GM19240 (cell line): Measurements from ENCODE around the gene LRRC28.

Experiments
- DNase-seq: peaks from one replicate; pipeline ENCODE4 v3.0.0; 2011; ENCODE audit warnings: low spot score; ENCODE audit not compliant: insufficient read length

Gene LRRC28

DNA sequence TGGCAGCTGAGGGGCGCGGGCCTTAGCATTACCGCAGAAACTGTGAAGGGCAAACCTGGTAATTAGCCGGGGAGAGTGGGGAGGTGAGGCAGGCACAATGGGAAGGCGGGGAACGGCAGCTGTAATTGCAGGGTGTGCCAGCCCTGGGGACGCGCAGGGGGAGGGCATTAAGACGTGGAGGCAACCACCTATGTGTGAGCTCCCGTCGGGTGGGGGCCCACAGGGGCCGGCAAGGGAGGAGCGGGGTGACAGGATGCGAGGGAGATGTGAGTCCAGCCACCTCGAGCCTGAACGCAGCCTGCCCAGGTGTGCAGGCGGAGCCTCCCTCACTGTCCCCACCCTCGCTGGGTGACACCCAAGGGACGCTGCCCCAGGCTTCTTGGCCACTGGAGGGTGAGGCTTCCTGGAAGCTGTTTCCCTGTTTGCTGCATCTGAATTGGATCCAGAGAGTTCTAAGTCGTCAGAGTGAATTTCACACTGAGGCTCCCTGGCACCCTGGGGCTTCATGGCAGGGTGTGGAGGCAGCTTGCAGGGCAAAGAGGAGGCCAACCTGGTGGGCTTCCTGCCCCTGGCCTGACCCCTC is 183.9 kb downstream of the LRRC28 start:
- no peak for DNase-seq

DNA sequence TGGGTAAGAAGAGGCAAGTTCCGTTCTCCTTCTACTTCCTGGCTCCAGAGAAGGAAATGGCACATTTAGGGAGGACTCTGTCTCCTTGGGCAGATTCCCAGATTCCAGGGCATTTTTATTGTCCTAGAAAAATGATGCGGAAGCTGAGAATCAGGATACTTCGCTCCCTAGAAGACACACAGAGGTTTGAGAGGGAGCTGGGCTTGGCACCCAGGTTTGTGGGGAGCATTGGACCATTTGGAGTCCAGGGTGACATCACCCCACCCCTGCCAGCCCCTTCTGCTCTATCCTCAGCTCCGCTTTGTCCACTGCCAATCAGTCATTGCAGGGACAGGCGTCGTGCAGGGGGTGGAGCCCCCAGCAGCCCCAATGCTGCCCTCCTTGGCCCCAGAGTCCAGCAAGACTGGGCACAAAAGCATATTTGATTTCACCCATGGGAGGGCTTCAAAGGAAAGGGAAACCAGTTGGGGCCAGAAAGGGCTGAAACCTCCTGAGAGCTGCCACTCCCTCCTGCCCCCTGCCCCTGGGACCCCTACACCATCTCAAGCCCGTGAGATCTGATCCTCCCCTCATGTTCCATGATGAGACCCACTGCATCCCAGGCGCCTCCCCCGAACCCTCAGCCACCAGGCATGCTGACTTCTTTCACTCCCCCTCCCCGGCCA is 184.7 kb downstream of the LRRC28 start:
- no peak for DNase-seq

- DNase-seq, result no peak
These were observed 185.4 kb downstream of the LRRC28 start for GRCh38 chr15:99436542-99437314.

DNA sequence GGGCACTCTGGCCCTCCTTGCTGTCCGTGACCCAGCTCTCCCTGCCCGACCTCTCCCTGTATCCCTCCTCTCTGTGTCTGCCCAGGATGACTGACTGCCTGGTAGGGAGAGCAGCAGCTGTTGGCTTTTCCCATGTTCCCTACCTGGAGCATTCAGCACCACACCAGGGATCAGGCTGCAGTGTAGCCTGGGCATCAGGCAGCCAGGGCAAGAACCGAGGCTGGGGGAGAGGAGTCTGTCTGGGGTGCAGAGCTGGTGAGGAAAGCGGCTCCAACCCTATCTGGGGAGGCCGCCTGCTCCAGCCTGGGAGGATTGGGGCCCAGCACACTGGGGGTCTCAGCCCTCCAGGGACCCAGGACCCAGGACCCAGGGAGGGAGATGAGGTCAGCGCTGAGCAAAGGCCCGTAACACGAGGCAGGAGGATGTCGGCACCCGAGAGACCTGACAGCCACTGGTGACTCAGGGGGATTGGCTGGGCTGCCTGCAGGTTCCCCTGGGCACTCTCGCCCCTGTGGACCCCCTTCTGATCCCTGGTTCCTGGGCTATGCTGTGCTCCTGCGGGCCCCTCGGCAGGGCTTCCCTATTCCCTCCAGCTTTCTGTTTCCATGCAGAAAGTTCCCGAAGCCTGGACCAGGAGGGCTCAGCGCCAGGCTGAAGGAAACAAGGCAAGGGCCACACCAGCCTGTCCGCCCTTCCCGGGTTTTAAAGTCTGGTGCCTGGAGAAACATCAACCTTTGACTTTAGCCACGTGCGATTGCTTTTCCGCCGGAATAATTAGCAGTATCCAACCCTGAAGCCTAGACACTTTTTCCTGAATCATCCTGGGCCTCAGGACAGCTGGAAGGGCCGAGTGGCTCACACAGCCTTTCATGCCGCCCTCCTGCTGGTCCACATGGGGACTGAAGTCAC is 186.3 kb downstream of the LRRC28 start:
- no peak for DNase-seq

DNA sequence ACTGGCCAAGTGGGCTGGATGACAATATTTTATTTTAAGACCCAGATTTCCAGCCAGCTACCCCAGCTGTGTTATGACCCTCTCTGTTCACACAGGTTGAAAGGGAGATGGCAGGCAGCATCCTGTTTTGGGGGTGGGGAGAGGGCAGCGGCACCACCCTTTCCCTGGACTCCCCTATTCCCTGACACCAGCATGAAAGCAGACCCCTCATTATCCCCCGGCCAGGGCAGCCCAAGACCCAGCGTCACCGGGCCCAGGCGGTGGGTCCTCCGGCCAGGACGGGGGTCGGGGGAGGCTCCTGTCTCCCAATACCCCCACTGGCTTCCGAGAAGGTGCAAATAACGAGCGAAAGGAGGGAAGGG is 186.9 kb downstream of the LRRC28 start:
- DNase-seq, result no peak

DNA sequence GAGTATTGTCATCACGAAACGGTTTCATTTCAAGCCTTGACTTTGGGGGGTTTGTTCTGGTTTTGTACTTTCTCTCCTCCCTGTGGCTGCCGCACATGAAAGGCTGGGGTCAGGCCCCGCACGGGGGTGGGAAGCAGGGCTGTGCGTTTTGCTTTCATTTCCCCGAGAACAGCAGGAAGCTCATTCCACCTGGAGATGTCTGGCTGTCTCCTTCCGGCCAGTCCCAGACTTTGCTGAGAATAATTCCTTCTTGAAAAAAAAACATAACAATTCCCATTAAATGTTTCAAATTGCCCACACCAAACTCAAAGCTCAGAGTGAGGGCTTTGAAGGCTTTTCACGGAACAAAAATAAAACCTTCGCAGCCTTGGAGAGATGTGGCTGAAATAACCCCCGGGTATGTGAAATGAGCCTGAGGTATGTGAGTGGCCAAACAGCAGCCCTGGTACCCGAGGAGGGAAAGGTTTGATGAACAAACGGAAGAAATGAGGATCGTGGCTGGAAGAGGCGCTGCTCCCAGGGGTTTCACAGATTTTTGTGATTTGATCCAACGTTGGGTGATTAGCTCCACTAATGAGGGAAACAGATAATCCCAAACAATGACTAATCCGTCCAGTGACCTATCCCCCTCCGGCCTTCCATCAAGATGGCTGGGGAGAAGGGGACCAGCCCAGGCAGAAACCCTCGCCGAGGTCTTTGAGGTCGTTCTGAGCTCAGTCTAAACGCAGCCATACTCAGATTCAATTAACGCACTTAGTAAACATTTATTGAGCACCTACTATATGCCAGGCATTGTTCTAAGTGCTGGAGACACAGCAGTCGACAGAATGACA is 187.6 kb downstream of the LRRC28 start:
- no peak for DNase-seq

- DNase-seq, result no peak
These were observed 188.2 kb downstream of the LRRC28 start for GRCh38 chr15:99439524-99439835.

GRCh38 chr15:99440029-99440428 is 188.7 kb downstream of the LRRC28 start:
- DNase-seq, result no peak
